Natural killer cell (primary cell): ENCODE results near the gene JAKMIP1. TPM values are rescaled to one million over a fixed set of nuclear protein-coding genes. Genes with fewer than 3 reads are reported as not detected.

Experiments
- ATAC-seq, 3 donors: fragments of 150-1000 bp in 2 of 3; fragments of 200-7000 bp in 1 of 3; cut with Tn5 transposase; 1 replicate in 1 of 3; 2 replicates in 2 of 3; pipeline ENCODE4 v1.10.0; 2021; ENCODE audit warnings: mild to moderate bottlenecking in 2 of 3, moderate library complexity in 2 of 3
- DNase-seq, 2 donors: peaks; one replicate each; pipeline versions ENCODE4 v3.0.0 to v3.0.0-alpha.2; 2013 to 2021; ENCODE audit warnings: mixed read lengths in 1 of 2
- H3K27ac ChIP-seq: one replicate; pipeline ENCODE4 v1.5.1; 2013; ENCODE audit warnings: mild to moderate bottlenecking, low read length
- H3K27me3 ChIP-seq: one replicate; pipeline ENCODE4 v1.6.1; 2013; ENCODE audit warnings: low read length; ENCODE audit not compliant: control insufficient read depth, insufficient read depth
- H3K36me3 ChIP-seq: one replicate; pipeline ENCODE4 v1.6.1; 2013; ENCODE audit warnings: low read length; ENCODE audit not compliant: control insufficient read depth, insufficient read depth
- H3K4me1 ChIP-seq: one replicate; pipeline ENCODE4 v1.6.1; 2013; ENCODE audit warnings: low read length; ENCODE audit not compliant: control insufficient read depth, insufficient read depth
- H3K4me3 ChIP-seq: one replicate; pipeline ENCODE4 v1.5.1; 2013; ENCODE audit warnings: low read length
- H3K9me3 ChIP-seq: one replicate; pipeline ENCODE4 v1.6.1; 2013; ENCODE audit warnings: low read length; ENCODE audit not compliant: control insufficient read depth, insufficient read depth
- H3K27ac Mint-ChIP-seq, 2 donors: one replicate each; pipeline ENCODE4 v1.8.0; 2022; ENCODE audit warnings: mild to moderate bottlenecking in 2 of 2, mixed read lengths in 2 of 2, moderate library complexity in 1 of 2
- H3K27me3 Mint-ChIP-seq, 2 donors: one replicate each; pipeline ENCODE4 v1.8.0; 2022; ENCODE audit warnings: low read depth in 2 of 2, mixed read lengths in 2 of 2
- H3K36me3 Mint-ChIP-seq: one replicate; pipeline ENCODE4 v1.8.0; 2022; ENCODE audit warnings: mixed read lengths
- H3K4me1 Mint-ChIP-seq, 2 donors: one replicate each; pipeline ENCODE4 v1.8.0; 2022; ENCODE audit warnings: mixed read lengths in 2 of 2
- H3K4me3 Mint-ChIP-seq: one replicate; pipeline ENCODE4 v1.8.0; 2022; ENCODE audit warnings: mild to moderate bottlenecking, moderate library complexity, mixed read lengths
- H3K9me3 Mint-ChIP-seq, 2 donors: one replicate each; pipeline ENCODE4 v1.8.0; 2022; ENCODE audit warnings: mixed read lengths in 2 of 2
- WGBS: methylation state at CpG from one replicate; pipeline ENCODE4 v1.1.7; 2013; ENCODE audit warnings: missing lambda C conversion rate; ENCODE audit not compliant: insufficient coverage; 5-methylcytosine and 5-hydroxymethylcytosine counted together
- intact Hi-C: fragments of 100-400 bp; cut with micrococcal nuclease; formaldehyde crosslinking; loops from one replicate; pipeline ENCODE4 v1.14.2; 2022
- total RNA-seq, 4 donors: library from RNA; stranded (reverse); fragments of 120-200 nt in 1 of 4; gene quantifications; one replicate each; pipeline versions ENCODE4 v1.2.3 to v1.2.4, GENCODE V29; 2013 to 2022
- TF ChIP-seq, protein P1 (sequence below): fragments of 200-600 bp; IDR thresholded peaks from one replicate; pipeline ENCODE4 v1.8.0; 2022; ENCODE audit warnings: antibody characterized with exemption

Gene JAKMIP1
- total RNA-seq, 3 donors from 2014 or later (not counting 1 experiment from before 2014, with no cell fraction given), result 8.8 to 21.8 (median 16.4) TPM

DNA sequence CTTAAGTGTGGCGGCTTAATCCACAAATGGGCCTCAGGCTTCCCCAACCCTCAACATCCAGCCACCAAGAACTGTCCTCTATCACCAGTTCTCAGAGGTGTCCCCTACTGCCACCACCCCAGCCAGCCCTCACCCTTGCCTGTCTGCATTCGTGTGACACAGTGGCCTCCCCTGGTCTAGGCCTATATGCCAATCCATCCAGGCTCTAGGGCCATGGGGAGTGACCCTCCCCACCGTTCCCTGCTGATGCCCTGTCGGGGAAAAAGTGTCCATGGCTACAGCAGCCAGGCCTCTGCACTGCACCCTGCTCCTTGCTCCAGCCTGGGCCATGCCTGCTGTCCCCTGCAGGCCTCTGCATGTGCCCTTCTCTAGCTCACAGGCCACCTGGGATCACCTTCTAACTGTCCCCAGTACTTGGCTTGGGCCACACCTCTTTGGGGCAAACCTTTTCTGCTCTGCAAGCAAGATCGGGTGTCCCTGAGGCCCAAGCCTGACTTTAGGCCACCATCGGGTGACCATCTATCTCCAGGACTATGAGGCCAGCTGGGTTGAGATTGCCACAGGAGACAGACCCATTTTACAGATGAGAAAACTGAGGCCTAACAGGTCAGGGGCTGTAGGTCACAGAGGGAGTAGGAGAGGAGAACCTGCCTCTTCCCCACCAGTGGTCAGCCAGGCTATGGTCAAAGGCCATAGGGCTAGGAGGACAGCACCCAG, 75.8 kb downstream of the JAKMIP1 start:
- DNase-seq, result no peak
- WGBS, result 90% methylated on average over 6 of the region's 6 CpGs

DNA sequence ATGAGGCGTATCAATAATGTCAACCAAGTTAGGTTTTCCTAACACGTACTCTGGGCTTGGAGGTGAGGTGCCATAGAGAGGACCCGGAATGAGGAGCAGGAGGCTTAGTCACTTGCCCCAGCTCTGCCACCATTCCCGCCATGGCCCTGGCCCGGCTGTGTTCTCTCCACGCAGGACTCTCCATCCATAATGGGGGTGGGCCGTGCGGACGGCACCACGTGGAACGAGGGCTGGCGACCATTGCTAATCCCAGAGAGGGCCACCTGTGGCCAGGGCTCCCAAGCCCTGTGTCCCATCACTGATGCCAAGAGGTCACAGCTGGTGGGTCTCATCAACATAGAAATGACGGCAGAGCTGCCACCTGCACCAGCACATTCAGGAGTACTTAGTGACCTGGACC, 76.4 kb downstream of the JAKMIP1 start:
- no peak for DNase-seq
- no peak overlapping the region for H3K27ac Mint-ChIP-seq
- no peak for ATAC-seq

More for the DNA sequence above, 75.8 kb downstream of the JAKMIP1 start:
- H3K9me3 ChIP-seq, result no peaks in the 10 kb centered on the region
- H3K36me3 ChIP-seq, result no peaks in the 10 kb centered on the region
- peaks cover 0 to 6% of the 10 kb centered on the region in 2 donors for H3K4me1 Mint-ChIP-seq
- H3K27me3 Mint-ChIP-seq, result no peaks in the 10 kb centered on the region
- H3K4me3 ChIP-seq, result no peak overlapping the region
- TF ChIP-seq, protein P1, sequence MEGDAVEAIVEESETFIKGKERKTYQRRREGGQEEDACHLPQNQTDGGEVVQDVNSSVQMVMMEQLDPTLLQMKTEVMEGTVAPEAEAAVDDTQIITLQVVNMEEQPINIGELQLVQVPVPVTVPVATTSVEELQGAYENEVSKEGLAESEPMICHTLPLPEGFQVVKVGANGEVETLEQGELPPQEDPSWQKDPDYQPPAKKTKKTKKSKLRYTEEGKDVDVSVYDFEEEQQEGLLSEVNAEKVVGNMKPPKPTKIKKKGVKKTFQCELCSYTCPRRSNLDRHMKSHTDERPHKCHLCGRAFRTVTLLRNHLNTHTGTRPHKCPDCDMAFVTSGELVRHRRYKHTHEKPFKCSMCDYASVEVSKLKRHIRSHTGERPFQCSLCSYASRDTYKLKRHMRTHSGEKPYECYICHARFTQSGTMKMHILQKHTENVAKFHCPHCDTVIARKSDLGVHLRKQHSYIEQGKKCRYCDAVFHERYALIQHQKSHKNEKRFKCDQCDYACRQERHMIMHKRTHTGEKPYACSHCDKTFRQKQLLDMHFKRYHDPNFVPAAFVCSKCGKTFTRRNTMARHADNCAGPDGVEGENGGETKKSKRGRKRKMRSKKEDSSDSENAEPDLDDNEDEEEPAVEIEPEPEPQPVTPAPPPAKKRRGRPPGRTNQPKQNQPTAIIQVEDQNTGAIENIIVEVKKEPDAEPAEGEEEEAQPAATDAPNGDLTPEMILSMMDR, result no peak
- intact Hi-C loops, result no loop called here
- no peaks in the 10 kb centered on the region for H3K9me3 Mint-ChIP-seq
- no peak overlapping the region for H3K27ac Mint-ChIP-seq
- H3K4me1 ChIP-seq, result no peaks in the 10 kb centered on the region
- no peaks in the 10 kb centered on the region for H3K36me3 Mint-ChIP-seq
- H3K4me3 Mint-ChIP-seq, result no peak overlapping the region
- no peak for ATAC-seq
- H3K27me3 ChIP-seq, result no peaks in the 10 kb centered on the region
- no peak overlapping the region for H3K27ac ChIP-seq

DNA sequence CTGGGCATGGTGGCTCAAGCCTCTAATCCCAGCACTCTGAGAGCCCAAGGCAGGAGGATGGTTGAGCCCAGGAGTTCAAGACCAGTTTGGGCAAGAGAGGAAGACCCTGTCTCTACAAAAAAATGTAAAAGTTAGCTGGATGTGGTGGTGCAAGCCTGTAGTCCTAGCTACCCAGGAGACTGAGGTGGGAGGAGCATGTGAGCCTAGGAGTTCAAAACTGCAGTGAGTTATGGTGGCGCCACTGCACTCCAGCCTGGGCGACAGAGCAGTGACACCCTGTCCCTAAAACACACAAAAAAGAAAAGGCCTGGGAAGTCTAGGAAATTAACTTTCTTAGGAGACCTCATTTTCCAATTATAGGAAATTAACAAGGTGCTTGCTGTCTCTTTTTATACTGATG, 76.8 kb downstream of the JAKMIP1 start:
- Histone ChIP-seq H3K27ac (no peak overlapping the region), H3K27me3 (no peaks in the 10 kb centered on the region), H3K9me3 (no peaks in the 10 kb centered on the region), H3K4me3 (no peak overlapping the region), H3K4me1 (no peaks in the 10 kb centered on the region), H3K36me3 (no peaks in the 10 kb centered on the region)
- WGBS, result 80% methylated on average over 1 of the region's 2 CpGs
- DNase-seq (no peak), ATAC-seq (no peak)
- Mint-ChIP-seq H3K4me3 (no peak overlapping the region), H3K4me1 (no peaks in the 10 kb centered on the region), H3K27ac (peak overlapping the region in 1 of 2 donors; percentile 12), H3K9me3 (no peaks in the 10 kb centered on the region), H3K36me3 (no peaks in the 10 kb centered on the region), H3K27me3 (peaks cover 0 to 5% of the 10 kb centered on the region in 2 donors)
- intact Hi-C loops, result no loop called here
- TF ChIP-seq, protein P1, result no peak

More for the DNA sequence above, 76.4 kb downstream of the JAKMIP1 start:
- intact Hi-C loops, result no loop called here
- Mint-ChIP-seq H3K9me3 (no peaks in the 10 kb centered on the region), H3K27me3 (peaks cover 0 to under 1% of the 10 kb centered on the region in 2 donors), H3K4me1 (peaks cover 0 to under 1% of the 10 kb centered on the region in 2 donors), H3K4me3 (no peak overlapping the region), H3K36me3 (no peaks in the 10 kb centered on the region)
- no peaks in the 10 kb centered on the region for H3K27me3 ChIP-seq
- no peak overlapping the region for H3K27ac ChIP-seq
- no peaks in the 10 kb centered on the region for H3K4me1 ChIP-seq
- WGBS, result 97% methylated on average over 13 of the region's 13 CpGs
- TF ChIP-seq, protein P1, result no peak
- no peaks in the 10 kb centered on the region for H3K36me3 ChIP-seq
- H3K9me3 ChIP-seq, result no peaks in the 10 kb centered on the region
- no peak overlapping the region for H3K4me3 ChIP-seq

DNA sequence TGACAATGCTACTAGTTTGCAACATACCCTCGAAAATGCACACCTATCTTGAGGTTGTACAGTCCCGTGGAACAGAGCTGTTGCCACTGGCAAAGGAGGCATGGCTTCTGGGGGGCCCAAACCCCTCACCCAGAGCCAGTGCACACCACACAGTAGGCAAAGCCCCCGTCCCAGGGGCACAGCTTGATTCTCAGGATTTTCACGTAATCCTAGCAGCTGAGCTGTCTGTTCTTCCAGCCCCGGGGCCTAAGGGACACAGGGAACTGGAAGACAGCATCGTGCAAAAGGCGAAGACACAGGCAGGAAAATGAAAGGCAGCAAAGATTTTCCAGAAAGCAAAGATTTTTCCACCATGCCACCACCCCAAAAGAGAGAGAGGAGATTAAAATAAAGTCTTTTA, 77.2 kb downstream of the JAKMIP1 start:
- no peak overlapping the region for H3K4me3 ChIP-seq
- 91% methylated on average over 6 of the region's 7 CpGs for WGBS
- intact Hi-C loops, result no loop called here
- TF ChIP-seq, protein P1, result no peak
- H3K27ac ChIP-seq, result no peak overlapping the region
- Mint-ChIP-seq H3K27ac (peak overlapping the region in 1 of 2 donors; percentile 12), H3K4me1 (no peaks in the 10 kb centered on the region), H3K4me3 (no peak overlapping the region), H3K9me3 (no peaks in the 10 kb centered on the region), H3K36me3 (no peaks in the 10 kb centered on the region), H3K27me3 (peaks cover 0 to 9% of the 10 kb centered on the region in 2 donors)
- H3K36me3 ChIP-seq, result no peaks in the 10 kb centered on the region
- H3K27me3 ChIP-seq, result no peaks in the 10 kb centered on the region
- no peaks in the 10 kb centered on the region for H3K9me3 ChIP-seq
- ATAC-seq, result no peak
- no peak for DNase-seq
- no peaks in the 10 kb centered on the region for H3K4me1 ChIP-seq
